H7 (cell line): ENCODE data around the gene TNFAIP8L1. TPM values are rescaled to one million over a fixed set of nuclear protein-coding genes. Genes with fewer than 3 reads are reported as not detected.

Experiments used
- total RNA-seq: library from RNA; depleted of rRNA; stranded (reverse); fragments of >200 nt; shearing (Covaris generic); gene quantifications from 2 replicates; pipeline ENCODE4 v1.2.3, GENCODE V29; 2014; rRNA removed

The TNFAIP8L1 gene
- total RNA-seq, 1 experiment from 2014 or later, result 9.4 TPM

Other genes with a start within 250 kb of the TNFAIP8L1 start
- gene SH3GL1, start 239.0 kb upstream of the TNFAIP8L1 start, total RNA-seq, result 73.1 and 97.7 TPM in 2 replicates
- 121 and 122 TPM in 2 replicates for gene CHAF1A, start 236.9 kb upstream of the TNFAIP8L1 start, total RNA-seq
- gene UBXN6, start 181.7 kb upstream of the TNFAIP8L1 start, total RNA-seq, result 36.0 and 41.8 TPM in 2 replicates
- 111 and 116 TPM in 2 replicates for gene HDGFL2, start 167.2 kb upstream of the TNFAIP8L1 start, total RNA-seq
- 0.07 and 0.10 TPM in 2 replicates for gene PLIN4, start 121.0 kb upstream of the TNFAIP8L1 start, total RNA-seq
- 1.3 and 2.5 TPM in 2 replicates for gene PLIN5, start 104.3 kb upstream of the TNFAIP8L1 start, total RNA-seq
- 0.10 and 0.30 TPM in 2 replicates for gene LRG1, start 99.5 kb upstream of the TNFAIP8L1 start, total RNA-seq
- gene SEMA6B, start 79.8 kb upstream of the TNFAIP8L1 start, total RNA-seq, result 38.4 and 43.0 TPM in 2 replicates
- gene MYDGF, start 30.8 kb downstream of the TNFAIP8L1 start, total RNA-seq, result 90.2 and 92.2 TPM in 2 replicates
- gene DPP9, start 84.3 kb downstream of the TNFAIP8L1 start, total RNA-seq, result 36.2 and 41.7 TPM in 2 replicates
- gene FEM1A, start 152.2 kb downstream of the TNFAIP8L1 start, total RNA-seq, result 16.1 and 17.2 TPM in 2 replicates
- 0.17 and 0.30 TPM in 2 replicates for gene TICAM1, start 192.2 kb downstream of the TNFAIP8L1 start, total RNA-seq
- 88.8 and 95.2 TPM in 2 replicates for gene PLIN3, start 228.2 kb downstream of the TNFAIP8L1 start, total RNA-seq